ENCODE measurements around the gene LIX1L. TPM values are rescaled to one million over a fixed set of nuclear protein-coding genes. Genes with fewer than 3 reads are reported as not detected.

LIX1L gene
- total RNA-seq, 1 experiment from 2014 or later, result 34.1 TPM

- no peaks in the 10 kb centered on the region for H3K27me3 ChIP-seq (replicated peaks)
- H3K4me1 ChIP-seq (replicated peaks), result peaks cover 4% of the 10 kb centered on the region
- H3K9me3 ChIP-seq (replicated peaks), result no peaks in the 10 kb centered on the region
- H3K27ac ChIP-seq, result no peak overlapping the region
- H3K4me3 ChIP-seq, result no peak overlapping the region
- DNase-seq (ENCODE audit: low read depth in 1 of 2, low spot score in 2 of 2), result no peak
- no peaks in the 10 kb centered on the region for H3K36me3 ChIP-seq
Measured at GRCh38 chr1:145897969-145898368, 59.8 kb downstream of the LIX1L start.

GRCh38 chr1:145895471-145895870, 62.3 kb downstream of the LIX1L start:
- H3K27ac ChIP-seq, result no peak overlapping the region

GRCh38 chr1:145893306-145894055, 64.3 kb downstream of the LIX1L start:
- H3K27me3 ChIP-seq (replicated peaks), result no peaks in the 10 kb centered on the region
- H3K27ac ChIP-seq, result no peak overlapping the region
- H3K36me3 ChIP-seq, result no peaks in the 10 kb centered on the region
- H3K9me3 ChIP-seq (replicated peaks), result no peaks in the 10 kb centered on the region
- no peak overlapping the region for H3K4me3 ChIP-seq
- DNase-seq (ENCODE audit: low read depth in 1 of 2, low spot score in 2 of 2), result no peak
- H3K4me1 ChIP-seq (replicated peaks), result peaks cover 28% of the 10 kb centered on the region

More at GRCh38 chr1:145895471-145895870, 62.3 kb downstream of the LIX1L start:
- Histone ChIP-seq H3K9me3 (replicated peaks) (no peaks in the 10 kb centered on the region), H3K36me3 (no peaks in the 10 kb centered on the region), H3K27me3 (replicated peaks) (no peaks in the 10 kb centered on the region), H3K4me1 (replicated peaks) (peaks cover 27% of the 10 kb centered on the region), H3K4me3 (no peak overlapping the region)
- no peak for DNase-seq (ENCODE audit: low read depth in 1 of 2, low spot score in 2 of 2)

- H3K9me3 ChIP-seq (replicated peaks), result no peaks in the 10 kb centered on the region
- DNase-seq (ENCODE audit: low read depth in 1 of 2, low spot score in 2 of 2), result peak in 1 of 2 experiments; percentile 59
- no peak overlapping the region for H3K4me3 ChIP-seq
- no peaks in the 10 kb centered on the region for H3K27me3 ChIP-seq (replicated peaks)
- H3K36me3 ChIP-seq, result no peaks in the 10 kb centered on the region
- H3K4me1 ChIP-seq (replicated peaks), result peaks cover 28% of the 10 kb centered on the region
- H3K27ac ChIP-seq, result peak overlapping the region; percentile 77
Measured at GRCh38 chr1:145892486-145893087, 65.2 kb downstream of the LIX1L start.

GRCh38 chr1:145891587-145892485, 66.0 kb downstream of the LIX1L start:
- no peak overlapping the region for H3K4me3 ChIP-seq

GRCh38 chr1:145891143-145891542, 66.7 kb downstream of the LIX1L start:
- DNase-seq (ENCODE audit: low read depth in 1 of 2, low spot score in 2 of 2), result peak; percentile 65 to 67
- H3K9me3 ChIP-seq (replicated peaks), result no peaks in the 10 kb centered on the region
- H3K36me3 ChIP-seq, result no peaks in the 10 kb centered on the region
- peak overlapping the region; percentile 77; the same call in 1 of the 2 replicates for H3K27ac ChIP-seq
- H3K27me3 ChIP-seq (replicated peaks), result no peaks in the 10 kb centered on the region
- H3K4me1 ChIP-seq (replicated peaks), result peaks cover 28% of the 10 kb centered on the region
- no peak overlapping the region for H3K4me3 ChIP-seq

More at GRCh38 chr1:145891587-145892485, 66.0 kb downstream of the LIX1L start:
- no peaks in the 10 kb centered on the region for H3K36me3 ChIP-seq
- H3K4me1 ChIP-seq (replicated peaks), result peaks cover 28% of the 10 kb centered on the region
- peak overlapping the region; percentile 77 for H3K27ac ChIP-seq
- peak; percentile 97 to 99 for DNase-seq (ENCODE audit: low read depth in 1 of 2, low spot score in 2 of 2)
- no peaks in the 10 kb centered on the region for H3K9me3 ChIP-seq (replicated peaks)
- H3K27me3 ChIP-seq (replicated peaks), result no peaks in the 10 kb centered on the region

GRCh38 chr1:145889722-145890121, 68.1 kb downstream of the LIX1L start:
- Histone ChIP-seq H3K4me1 (replicated peaks) (peaks cover 33% of the 10 kb centered on the region), H3K36me3 (no peaks in the 10 kb centered on the region), H3K4me3 (no peak overlapping the region), H3K27me3 (replicated peaks) (0 out of 2 replicates have a peak, but pooled peaks cover 5% of the 10 kb centered on the region), H3K27ac (no peak overlapping the region), H3K9me3 (replicated peaks) (no peaks in the 10 kb centered on the region)
- no peak for DNase-seq (ENCODE audit: low read depth in 1 of 2, low spot score in 2 of 2)

GRCh38 chr1:145887631-145888030, 70.2 kb downstream of the LIX1L start:
- H3K4me1 ChIP-seq (replicated peaks), result peaks cover 26% of the 10 kb centered on the region
- no peaks in the 10 kb centered on the region for H3K9me3 ChIP-seq (replicated peaks)
- 0 out of 2 replicates have a peak, but pooled peaks cover 8% of the 10 kb centered on the region for H3K27me3 ChIP-seq (replicated peaks)
- no peaks in the 10 kb centered on the region for H3K36me3 ChIP-seq
- H3K4me3 ChIP-seq, result no peak overlapping the region
- DNase-seq (ENCODE audit: low read depth in 1 of 2, low spot score in 2 of 2), result no peak
- H3K27ac ChIP-seq, result no peak overlapping the region

- no peaks in the 10 kb centered on the region for H3K9me3 ChIP-seq (replicated peaks)
- H3K4me3 ChIP-seq, result no peak overlapping the region
- no peak overlapping the region for H3K27ac ChIP-seq
- DNase-seq (ENCODE audit: low read depth in 1 of 2, low spot score in 2 of 2), result no peak
- H3K36me3 ChIP-seq, result no peaks in the 10 kb centered on the region
- H3K27me3 ChIP-seq (replicated peaks), result 0 out of 2 replicates have a peak, but pooled peaks cover 8% of the 10 kb centered on the region
- peaks cover 19% of the 10 kb centered on the region for H3K4me1 ChIP-seq (replicated peaks)
Measured at GRCh38 chr1:145886816-145887215, 71.0 kb downstream of the LIX1L start.

GRCh38 chr1:145886390-145886789, 71.4 kb downstream of the LIX1L start:
- Histone ChIP-seq H3K27me3 (replicated peaks) (0 out of 2 replicates have a peak, but pooled peaks cover 8% of the 10 kb centered on the region), H3K9me3 (replicated peaks) (no peaks in the 10 kb centered on the region), H3K27ac (no peak overlapping the region), H3K4me3 (peak overlapping the region; percentile 46; the same call in 1 of the 2 replicates), H3K36me3 (no peaks in the 10 kb centered on the region), H3K4me1 (replicated peaks) (peaks cover 15% of the 10 kb centered on the region)
- no peak for DNase-seq (ENCODE audit: low read depth in 1 of 2, low spot score in 2 of 2)

- no peak within 1 kb of the TSS for H3K27ac ChIP-seq
Measured at GRCh38 chr1:145885738-145886287, 72.0 kb downstream of the LIX1L start, which contains the start of gene ANKRD35. ANKRD35 (minus strand) TSS chr1:145885866; CDS start chr1:145885758, 108 bp downstream.

GRCh38 chr1:145884675-145885074, 73.1 kb downstream of the LIX1L start:
- Histone ChIP-seq H3K27me3 (replicated peaks) (0 out of 2 replicates have a peak, but pooled peaks cover 8% of the 10 kb centered on the region), H3K27ac (no peak overlapping the region), H3K4me3 (no peak overlapping the region), H3K36me3 (no peaks in the 10 kb centered on the region), H3K9me3 (replicated peaks) (no peaks in the 10 kb centered on the region), H3K4me1 (replicated peaks) (0 out of 2 replicates have a peak, but pooled peaks cover 5% of the 10 kb centered on the region)
- DNase-seq (ENCODE audit: low read depth in 1 of 2, low spot score in 2 of 2), result no peak

More at GRCh38 chr1:145885738-145886287, 72.0 kb downstream of the LIX1L start, which contains the start of gene ANKRD35:
- peak; percentile 73 to 80 for DNase-seq (ENCODE audit: low read depth in 1 of 2, low spot score in 2 of 2)
- no peaks in the 10 kb centered on the region for H3K36me3 ChIP-seq
- H3K27me3 ChIP-seq (replicated peaks), result 0 out of 2 replicates have a peak, but pooled peaks cover 8% of the 10 kb centered on the region
- peak within 1 kb of the TSS; percentile 46 for H3K4me3 ChIP-seq
- no peaks in the 10 kb centered on the region for H3K9me3 ChIP-seq (replicated peaks)
- peaks cover 9% of the 10 kb centered on the region for H3K4me1 ChIP-seq (replicated peaks)
